ENCODE data around the gene C11orf86.

C11orf86 gene

DNA sequence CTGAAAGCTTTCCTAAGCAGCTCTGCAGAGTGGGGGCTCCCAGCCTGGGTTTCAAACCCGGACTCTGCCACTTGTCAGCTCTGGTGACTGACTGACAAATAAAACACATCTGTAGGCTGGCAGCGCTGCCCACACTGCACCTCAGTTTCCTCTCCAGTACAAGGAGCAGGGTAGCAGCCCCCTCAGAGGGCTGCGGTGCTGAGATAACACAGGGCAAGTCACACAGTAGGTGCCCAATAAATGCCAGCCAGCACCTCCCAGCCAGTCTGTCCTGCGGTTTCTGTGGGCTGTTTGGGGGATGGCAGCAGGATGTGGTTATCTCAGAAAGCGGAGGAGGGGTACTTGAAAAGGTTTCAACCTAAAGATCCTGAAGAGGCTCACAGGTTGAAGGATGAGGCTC is 49.3 kb downstream of the C11orf86 start:
- CTCF ChIA-PET, result no interaction called here
- no peak for DNase-seq (ENCODE audit: extremely low spot score)
- POLR2A ChIA-PET, result no interaction called here
- TF ChIP-seq BHLHE40 (IDR thresholded peaks at IDR 0.05; ENCODE audit: borderline replicate concordance) (no peak), ARNT (IDR thresholded peaks at IDR 0.05) (no peak), HDGF (IDR thresholded peaks at IDR 0.05; ENCODE audit: borderline replicate concordance) (no peak), FOXK2 (IDR thresholded peaks at IDR 0.05) (no peak), NFRKB (IDR thresholded peaks at IDR 0.05) (no peak), SP1 (IDR thresholded peaks at IDR 0.05) (no peak)

DNA sequence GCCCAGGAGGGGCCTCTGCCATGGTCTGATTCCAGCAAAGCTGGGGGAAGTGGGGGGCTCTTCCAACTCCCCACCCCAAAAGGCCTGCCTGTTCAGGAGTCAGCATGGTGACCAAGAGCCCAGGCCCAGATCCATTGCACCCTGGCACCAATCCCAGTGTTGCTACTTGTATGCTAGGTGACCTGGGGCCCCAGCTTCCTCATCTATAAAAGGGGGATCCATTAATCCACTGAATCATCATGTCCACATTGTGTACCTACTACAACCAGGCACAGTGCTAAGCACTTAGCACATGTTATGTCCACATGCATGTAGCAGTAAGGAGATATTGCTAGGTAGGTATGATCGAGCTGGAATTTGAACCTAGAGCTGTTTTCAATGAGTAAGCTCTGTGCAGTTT is 49.9 kb downstream of the C11orf86 start:
- no peak for DNase-seq (ENCODE audit: extremely low spot score)
- no peak for TF ChIP-seq BHLHE40 (IDR thresholded peaks at IDR 0.05; ENCODE audit: borderline replicate concordance)
- no peak for TF ChIP-seq FOXM1 (IDR thresholded peaks at IDR 0.05; ENCODE audit: borderline replicate concordance)
- TF ChIP-seq HDGF (IDR thresholded peaks at IDR 0.05; ENCODE audit: borderline replicate concordance), result no peak
- no peak for TF ChIP-seq FOXK2 (IDR thresholded peaks at IDR 0.05)
- CTCF ChIA-PET, result no interaction called here
- POLR2A ChIA-PET, result no interaction called here

DNA sequence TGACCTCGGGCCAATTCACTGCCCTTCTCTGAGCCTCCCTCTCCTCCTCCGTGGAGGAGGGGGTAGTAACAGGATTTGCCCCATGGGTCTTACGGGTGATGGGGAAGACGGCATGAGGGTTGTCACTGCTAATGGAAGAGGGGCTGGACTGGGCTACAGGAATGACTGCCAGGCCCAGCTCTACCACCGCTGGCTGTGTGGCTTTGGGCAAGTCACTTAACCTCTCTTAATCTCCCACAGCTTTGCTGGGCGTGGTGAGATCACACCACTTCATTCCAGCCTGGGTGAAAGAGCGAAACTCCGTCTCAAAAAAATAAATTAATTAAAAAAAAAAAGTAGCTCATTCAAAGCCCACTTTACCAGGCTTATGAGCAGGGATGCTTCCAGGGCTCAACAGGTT is 50.6 kb downstream of the C11orf86 start:
- no peak for DNase-seq (ENCODE audit: extremely low spot score)
- TF ChIP-seq FOXA1 (IDR thresholded peaks at IDR 0.05), result no peak
- TF ChIP-seq BHLHE40 (IDR thresholded peaks at IDR 0.05; ENCODE audit: borderline replicate concordance), result no peak
- no peak for TF ChIP-seq HDGF (IDR thresholded peaks at IDR 0.05; ENCODE audit: borderline replicate concordance)
- no peak for TF ChIP-seq CTBP1 (IDR thresholded peaks at IDR 0.05; ENCODE audit: borderline replicate concordance)
- no peak for TF ChIP-seq ZNF384 (IDR thresholded peaks at IDR 0.05)
- no peak for TF ChIP-seq LEF1 (IDR thresholded peaks at IDR 0.05; ENCODE audit: borderline replicate concordance)
- no peak for TF ChIP-seq NFRKB (IDR thresholded peaks at IDR 0.05)
- no peak for TF ChIP-seq FOXK2 (IDR thresholded peaks at IDR 0.05)
- TF ChIP-seq TARDBP (IDR thresholded peaks at IDR 0.05), result no peak
- no peak for TF ChIP-seq FOXM1 (IDR thresholded peaks at IDR 0.05; ENCODE audit: borderline replicate concordance)
- TF ChIP-seq, protein P1, sequence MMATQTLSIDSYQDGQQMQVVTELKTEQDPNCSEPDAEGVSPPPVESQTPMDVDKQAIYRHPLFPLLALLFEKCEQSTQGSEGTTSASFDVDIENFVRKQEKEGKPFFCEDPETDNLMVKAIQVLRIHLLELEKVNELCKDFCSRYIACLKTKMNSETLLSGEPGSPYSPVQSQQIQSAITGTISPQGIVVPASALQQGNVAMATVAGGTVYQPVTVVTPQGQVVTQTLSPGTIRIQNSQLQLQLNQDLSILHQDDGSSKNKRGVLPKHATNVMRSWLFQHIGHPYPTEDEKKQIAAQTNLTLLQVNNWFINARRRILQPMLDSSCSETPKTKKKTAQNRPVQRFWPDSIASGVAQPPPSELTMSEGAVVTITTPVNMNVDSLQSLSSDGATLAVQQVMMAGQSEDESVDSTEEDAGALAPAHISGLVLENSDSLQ (IDR thresholded peaks at IDR 0.05), result no peak
- TF ChIP-seq L3MBTL2 (conservative IDR thresholded peaks at IDR 0.05), result no peak
- no peak for TF ChIP-seq ARNT (IDR thresholded peaks at IDR 0.05)
- TF ChIP-seq SP1 (IDR thresholded peaks at IDR 0.05), result no peak
- TF ChIP-seq ELF4 (IDR thresholded peaks at IDR 0.05), result no peak
- no peak for TF ChIP-seq SUZ12 (IDR thresholded peaks at IDR 0.05)
- CTCF ChIA-PET, result interaction anchor here (0.7 kb wide), 1 partner anchor 13 kb away, joined by 4 read pairs; no protein-coding TSS in a partner anchor
- POLR2A ChIA-PET, result interaction anchor here (0.7 kb wide), 1 partner anchor 435 kb away, joined by 3 read pairs; no protein-coding TSS in a partner anchor
